Measurements from ENCODE around the gene PDLIM1. TPM values are rescaled to one million over a fixed set of nuclear protein-coding genes. Genes with fewer than 3 reads are reported as not detected.

Gene PDLIM1
- total and polyA plus RNA-seq, 9 of the 15 experiments (the other 6 are each of a cell fraction or from before 2014, with no cell fraction given): 19.8 to 164 (median 39.1) TPM

- 4% methylated on average over 5 of the region's 8 CpGs for WGBS (ENCODE audit: insufficient coverage, low coverage, missing lambda C conversion rate)
- H3K79me2 ChIP-seq (ENCODE audit: control insufficient read depth, insufficient read depth, low read length): no peaks in the 10 kb centered on the region
- no peaks in the 10 kb centered on the region for H3K9me1 ChIP-seq (ENCODE audit: control insufficient read depth, insufficient read depth, low read length)
- H3K27ac ChIP-seq (ENCODE audit: extremely low read depth, low read depth, low read length): peak overlapping the region; percentile 68; the same call in 2 of the 3 replicates
- peak; percentile 72 for ATAC-seq
- in situ Hi-C loops (cut with MboI) (no loop called here), intact Hi-C loops (cut with micrococcal nuclease) (no loop called here)
- FAIRE-seq: peak; percentile 91
- peak overlapping the region; percentile 54; the same call in 1 of the 2 replicates for H2AFZ ChIP-seq (ENCODE audit: low read depth, low read length)
- BruUV-seq (replicated peaks): no TSS peak
- peak overlapping the region; percentile 54 for H3K4me2 ChIP-seq (ENCODE audit: insufficient read depth, low read length)
- no peaks in the 10 kb centered on the region for H3K36me3 ChIP-seq (ENCODE audit: control insufficient read depth, insufficient read depth, low read length)
- DNase-seq (ENCODE audit: extremely low read depth in 1 of 4, low spot score in 3 of 4): peak in 2 of 4 experiments; percentile 51 to 80
- no peaks in the 10 kb centered on the region for H4K20me1 ChIP-seq (replicated peaks; ENCODE audit: control insufficient read depth, insufficient read depth, low read length)
- H3K9ac ChIP-seq (ENCODE audit: insufficient read depth in 1 of 2, low read depth in 2 of 2, low read length in 2 of 2): no peak overlapping the region
- no peak overlapping the region for H3K4me3 ChIP-seq
- no peaks in the 10 kb centered on the region for H3K27me3 ChIP-seq (ENCODE audit: control insufficient read depth in 2 of 2, insufficient read depth in 2 of 2, low read length in 2 of 2)
- CTCF ChIA-PET (ENCODE audit: low intra/inter-chr PET ratio): no interaction called here
- POLR2A ChIA-PET: interaction anchor here (0.6 to 1.0 kb wide), 2 partner anchors 14 to 19 kb away, joined by 3 to 4 read pairs; no protein-coding TSS in a partner anchor
- H3K4me1 ChIP-seq (replicated peaks in 1 of 2; ENCODE audit: control insufficient read depth in 2 of 2, insufficient read depth in 2 of 2, low read length in 2 of 2): peaks cover 16 to 60% of the 10 kb centered on the region in 2 experiments
- H3K9me3 ChIP-seq (replicated peaks; ENCODE audit: control insufficient read depth, insufficient read depth, low read depth, low read length): no peaks in the 10 kb centered on the region
- no peak for TF ChIP-seq TBL1XR1 (IDR thresholded peaks at IDR 0.05; ENCODE audit: low read length in 2 of 2)
- no peak for TF ChIP-seq FOS (IDR thresholded peaks at IDR 0.05; ENCODE audit: extremely low read depth, insufficient read length)
- TF ChIP-seq ARNT (IDR thresholded peaks at IDR 0.05): no peak
- no peak for TF ChIP-seq ZNF449 (CRISPR knock-in tag; IDR thresholded peaks at IDR 0.05)
- TF ChIP-seq HNRNPH1 (optimal IDR thresholded peaks at IDR 0.05; ENCODE audit: low read depth, low read length): no peak
- no peak for TF ChIP-seq TRIM25 (IDR thresholded peaks at IDR 0.05; ENCODE audit: borderline replicate concordance)
- no peak for TF ChIP-seq EP400 (IDR thresholded peaks at IDR 0.05)
- TF ChIP-seq MYNN (IDR thresholded peaks at IDR 0.05): peak; percentile 81
- no peak for TF ChIP-seq MYNN (CRISPR knock-in tag; IDR thresholded peaks at IDR 0.05)
- TF ChIP-seq HDAC8 (tag; IDR thresholded peaks at IDR 0.05): no peak
- no peak for TF ChIP-seq NFE2L1 (tag; IDR thresholded peaks at IDR 0.05; ENCODE audit: borderline replicate concordance, low read depth)
- TF ChIP-seq HDAC1 (IDR thresholded peaks at IDR 0.05): peak in 1 of 2 experiments; percentile 38; a peak in 1 of 4 replicates
- no peak for TF ChIP-seq RUNX1 (IDR thresholded peaks at IDR 0.05; ENCODE audit: low read depth)
- TF ChIP-seq CHD2 (IDR thresholded peaks at IDR 0.05; ENCODE audit: low read depth, low read length): no peak
- TF ChIP-seq FOXP4 (CRISPR knock-in tag; IDR thresholded peaks at IDR 0.05; ENCODE audit: borderline replicate concordance): no peak
These were observed 17.8 kb upstream of the PDLIM1 start for GRCh38 chr10:95308389-95309302.

Measured in K562 (cell line).